ENCODE data around the gene MYL10. TPM values are rescaled to one million over a fixed set of nuclear protein-coding genes. Genes with fewer than 3 reads are reported as not detected.

MYL10 gene
- total and polyA plus RNA-seq, 2 of the 8 experiments (the other 6 are each of a cell fraction or from before 2014, with no cell fraction given) = 0.18 TPM; not detected in 1

DNA sequence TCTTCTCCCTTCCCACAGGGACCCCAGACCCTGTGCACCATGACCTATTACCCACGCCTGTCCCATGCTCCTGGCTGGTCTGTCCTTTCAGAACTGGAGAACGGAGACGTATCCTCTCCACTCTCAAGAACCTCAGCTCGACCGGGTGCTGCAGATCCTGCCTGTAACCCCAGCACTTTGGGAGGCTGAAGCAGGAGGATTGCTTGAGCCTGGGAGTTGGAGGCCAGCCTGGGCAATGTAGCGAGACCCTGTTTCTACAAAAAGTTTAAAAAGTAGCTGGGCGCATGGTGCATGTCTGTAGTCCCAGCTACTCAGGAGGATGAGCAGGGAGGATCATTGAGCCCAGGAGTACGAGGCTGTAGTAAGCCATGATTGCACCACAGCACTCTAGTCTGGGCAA lies 37.2 kb upstream of the MYL10 start (continued):
- TF ChIP-seq, protein P1, sequence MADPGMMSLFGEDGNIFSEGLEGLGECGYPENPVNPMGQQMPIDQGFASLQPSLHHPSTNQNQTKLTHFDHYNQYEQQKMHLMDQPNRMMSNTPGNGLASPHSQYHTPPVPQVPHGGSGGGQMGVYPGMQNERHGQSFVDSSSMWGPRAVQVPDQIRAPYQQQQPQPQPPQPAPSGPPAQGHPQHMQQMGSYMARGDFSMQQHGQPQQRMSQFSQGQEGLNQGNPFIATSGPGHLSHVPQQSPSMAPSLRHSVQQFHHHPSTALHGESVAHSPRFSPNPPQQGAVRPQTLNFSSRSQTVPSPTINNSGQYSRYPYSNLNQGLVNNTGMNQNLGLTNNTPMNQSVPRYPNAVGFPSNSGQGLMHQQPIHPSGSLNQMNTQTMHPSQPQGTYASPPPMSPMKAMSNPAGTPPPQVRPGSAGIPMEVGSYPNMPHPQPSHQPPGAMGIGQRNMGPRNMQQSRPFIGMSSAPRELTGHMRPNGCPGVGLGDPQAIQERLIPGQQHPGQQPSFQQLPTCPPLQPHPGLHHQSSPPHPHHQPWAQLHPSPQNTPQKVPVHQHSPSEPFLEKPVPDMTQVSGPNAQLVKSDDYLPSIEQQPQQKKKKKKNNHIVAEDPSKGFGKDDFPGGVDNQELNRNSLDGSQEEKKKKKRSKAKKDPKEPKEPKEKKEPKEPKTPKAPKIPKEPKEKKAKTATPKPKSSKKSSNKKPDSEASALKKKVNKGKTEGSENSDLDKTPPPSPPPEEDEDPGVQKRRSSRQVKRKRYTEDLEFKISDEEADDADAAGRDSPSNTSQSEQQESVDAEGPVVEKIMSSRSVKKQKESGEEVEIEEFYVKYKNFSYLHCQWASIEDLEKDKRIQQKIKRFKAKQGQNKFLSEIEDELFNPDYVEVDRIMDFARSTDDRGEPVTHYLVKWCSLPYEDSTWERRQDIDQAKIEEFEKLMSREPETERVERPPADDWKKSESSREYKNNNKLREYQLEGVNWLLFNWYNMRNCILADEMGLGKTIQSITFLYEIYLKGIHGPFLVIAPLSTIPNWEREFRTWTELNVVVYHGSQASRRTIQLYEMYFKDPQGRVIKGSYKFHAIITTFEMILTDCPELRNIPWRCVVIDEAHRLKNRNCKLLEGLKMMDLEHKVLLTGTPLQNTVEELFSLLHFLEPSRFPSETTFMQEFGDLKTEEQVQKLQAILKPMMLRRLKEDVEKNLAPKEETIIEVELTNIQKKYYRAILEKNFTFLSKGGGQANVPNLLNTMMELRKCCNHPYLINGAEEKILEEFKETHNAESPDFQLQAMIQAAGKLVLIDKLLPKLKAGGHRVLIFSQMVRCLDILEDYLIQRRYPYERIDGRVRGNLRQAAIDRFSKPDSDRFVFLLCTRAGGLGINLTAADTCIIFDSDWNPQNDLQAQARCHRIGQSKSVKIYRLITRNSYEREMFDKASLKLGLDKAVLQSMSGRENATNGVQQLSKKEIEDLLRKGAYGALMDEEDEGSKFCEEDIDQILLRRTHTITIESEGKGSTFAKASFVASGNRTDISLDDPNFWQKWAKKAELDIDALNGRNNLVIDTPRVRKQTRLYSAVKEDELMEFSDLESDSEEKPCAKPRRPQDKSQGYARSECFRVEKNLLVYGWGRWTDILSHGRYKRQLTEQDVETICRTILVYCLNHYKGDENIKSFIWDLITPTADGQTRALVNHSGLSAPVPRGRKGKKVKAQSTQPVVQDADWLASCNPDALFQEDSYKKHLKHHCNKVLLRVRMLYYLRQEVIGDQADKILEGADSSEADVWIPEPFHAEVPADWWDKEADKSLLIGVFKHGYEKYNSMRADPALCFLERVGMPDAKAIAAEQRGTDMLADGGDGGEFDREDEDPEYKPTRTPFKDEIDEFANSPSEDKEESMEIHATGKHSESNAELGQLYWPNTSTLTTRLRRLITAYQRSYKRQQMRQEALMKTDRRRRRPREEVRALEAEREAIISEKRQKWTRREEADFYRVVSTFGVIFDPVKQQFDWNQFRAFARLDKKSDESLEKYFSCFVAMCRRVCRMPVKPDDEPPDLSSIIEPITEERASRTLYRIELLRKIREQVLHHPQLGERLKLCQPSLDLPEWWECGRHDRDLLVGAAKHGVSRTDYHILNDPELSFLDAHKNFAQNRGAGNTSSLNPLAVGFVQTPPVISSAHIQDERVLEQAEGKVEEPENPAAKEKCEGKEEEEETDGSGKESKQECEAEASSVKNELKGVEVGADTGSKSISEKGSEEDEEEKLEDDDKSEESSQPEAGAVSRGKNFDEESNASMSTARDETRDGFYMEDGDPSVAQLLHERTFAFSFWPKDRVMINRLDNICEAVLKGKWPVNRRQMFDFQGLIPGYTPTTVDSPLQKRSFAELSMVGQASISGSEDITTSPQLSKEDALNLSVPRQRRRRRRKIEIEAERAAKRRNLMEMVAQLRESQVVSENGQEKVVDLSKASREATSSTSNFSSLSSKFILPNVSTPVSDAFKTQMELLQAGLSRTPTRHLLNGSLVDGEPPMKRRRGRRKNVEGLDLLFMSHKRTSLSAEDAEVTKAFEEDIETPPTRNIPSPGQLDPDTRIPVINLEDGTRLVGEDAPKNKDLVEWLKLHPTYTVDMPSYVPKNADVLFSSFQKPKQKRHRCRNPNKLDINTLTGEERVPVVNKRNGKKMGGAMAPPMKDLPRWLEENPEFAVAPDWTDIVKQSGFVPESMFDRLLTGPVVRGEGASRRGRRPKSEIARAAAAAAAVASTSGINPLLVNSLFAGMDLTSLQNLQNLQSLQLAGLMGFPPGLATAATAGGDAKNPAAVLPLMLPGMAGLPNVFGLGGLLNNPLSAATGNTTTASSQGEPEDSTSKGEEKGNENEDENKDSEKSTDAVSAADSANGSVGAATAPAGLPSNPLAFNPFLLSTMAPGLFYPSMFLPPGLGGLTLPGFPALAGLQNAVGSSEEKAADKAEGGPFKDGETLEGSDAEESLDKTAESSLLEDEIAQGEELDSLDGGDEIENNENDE (IDR thresholded peaks at IDR 0.05; ENCODE audit: insufficient replicate concordance, low read length) = no peak
- TF ChIP-seq RBBP5 (IDR thresholded peaks at IDR 0.05; ENCODE audit: borderline replicate concordance, low read depth, low read length) = no peak
- no peak for TF ChIP-seq BACH1 (IDR thresholded peaks at IDR 0.05; ENCODE audit: low read length)
- TF ChIP-seq RAD21 (IDR thresholded peaks at IDR 0.05 in 1 of 2, conservative IDR thresholded peaks at IDR 0.05 in 1 of 2; ENCODE audit: low read depth in 2 of 2, low read length in 2 of 2) = no peak
- TF ChIP-seq RXRA (IDR thresholded peaks at IDR 0.05; ENCODE audit: insufficient read depth, low read depth, low read length) = no peak
- no peak for TF ChIP-seq EP300 (IDR thresholded peaks at IDR 0.05; ENCODE audit: borderline replicate concordance in 1 of 2, low read depth in 2 of 2, low read length in 2 of 2)
- no peak for TF ChIP-seq CTBP2 (IDR thresholded peaks at IDR 0.05; ENCODE audit: borderline replicate concordance, insufficient read depth, insufficient read length, low read length)
